Common myeloid progenitor, CD34-positive (primary cell): ENCODE results near the gene MICAL3.
A peak's percentile ranks its signal among the peaks of the same experiment; 100 is the strongest.
"Not testable (repeated sequence)": the region's sequence is repeated elsewhere in the genome, so short reads cannot be mapped to it uniquely, and the experiment has no call there.

ENCODE experiments used
- CTCF ChIA-PET: fragments of 350-600 bp; sonication (Branson Sonifier 250); formaldehyde crosslinking; loops from one replicate; lab custom pipeline; 2021; ENCODE audit warnings: antibody characterized with exemption; lab: Charles Lee
- POLR2A ChIA-PET: fragments of 350-600 bp; sonication (Branson Sonifier 250); formaldehyde crosslinking; loops from one replicate; lab custom pipeline; 2021; ENCODE audit warnings: antibody characterized with exemption; lab: Charles Lee
- DNase-seq, 3 donors: peaks; one replicate each; pipeline versions ENCODE4 v3.0.0 to v3.0.0-alpha.2; 2013
- H3K27ac ChIP-seq, 2 experiments: 1 replicate in 1 of 2; 2 replicates in 1 of 2; pipeline ENCODE4 v1.7.0; 2013; ENCODE audit warnings: inconsistent platforms in 2 of 2, low read length in 2 of 2, mild to moderate bottlenecking in 2 of 2, low read depth in 1 of 2, moderate library complexity in 1 of 2; ENCODE audit not compliant: severe bottlenecking in 2 of 2, insufficient read depth in 1 of 2, poor library complexity in 1 of 2
- H3K27me3 ChIP-seq, 5 experiments: replicated peaks in 2 of 5; 1 replicate in 3 of 5; 2 replicates in 2 of 5; pipeline versions ENCODE4 v1.6.1 to v1.7.0; 2013; ENCODE audit warnings: low read length in 4 of 5, mild to moderate bottlenecking in 2 of 5, moderate library complexity in 2 of 5, inconsistent platforms in 1 of 5; ENCODE audit not compliant: insufficient read depth in 5 of 5, control insufficient read depth in 4 of 5
- H3K36me3 ChIP-seq, 4 experiments: 1 replicate in 2 of 4; 2 replicates in 2 of 4; pipeline versions ENCODE4 v1.6.1 to v1.7.0; 2013; ENCODE audit warnings: low read length in 3 of 4, control low read depth in 1 of 4, mild to moderate bottlenecking in 1 of 4; ENCODE audit not compliant: control insufficient read depth in 4 of 4, insufficient read depth in 4 of 4
- H3K4me1 ChIP-seq, 4 experiments: 1 replicate in 3 of 4; 2 replicates in 1 of 4; pipeline versions ENCODE4 v1.6.1 to v1.7.1; 2013; ENCODE audit warnings: low read length in 3 of 4, mild to moderate bottlenecking in 3 of 4, control low read depth in 1 of 4, inconsistent platforms in 1 of 4, moderate library complexity in 1 of 4; ENCODE audit not compliant: control insufficient read depth in 4 of 4, insufficient read depth in 4 of 4; ENCODE audit errors: control extremely low read depth in 1 of 4
- H3K4me3 ChIP-seq, 7 experiments: 1 replicate in 4 of 7; 2 replicates in 3 of 7; pipeline versions ENCODE4 v1.5.1 to v1.7.0; 2013; ENCODE audit warnings: mild to moderate bottlenecking in 7 of 7, low read length in 6 of 7, moderate library complexity in 6 of 7, inconsistent platforms in 2 of 7, low read depth in 2 of 7, control low read depth in 1 of 7; ENCODE audit not compliant: insufficient read depth in 4 of 7, control insufficient read depth in 1 of 7; ENCODE audit errors: extremely low read depth in 1 of 7
- H3K9me3 ChIP-seq, 5 experiments: 1 replicate in 4 of 5; 2 replicates in 1 of 5; pipeline versions ENCODE4 v1.6.1 to v1.7.1; 2013; ENCODE audit warnings: low read length in 4 of 5, mild to moderate bottlenecking in 2 of 5, inconsistent platforms in 1 of 5, low read depth in 1 of 5, moderate library complexity in 1 of 5; ENCODE audit not compliant: control insufficient read depth in 4 of 5, insufficient read depth in 2 of 5; ENCODE audit errors: control extremely low read depth in 1 of 5
- WGBS: methylation state at CpG from one replicate; pipeline ENCODE4 v1.1.5; 2013; ENCODE audit not compliant: insufficient coverage; 5-methylcytosine and 5-hydroxymethylcytosine counted together

The MICAL3 gene

GRCh38 chr22:18023509-18024275, 669 bp downstream of the MICAL3 start:
- WGBS = under 1% methylated on average over 45 of the region's 47 CpGs
- peak; percentile 47 to 68 (median 59) for DNase-seq

GRCh38 chr22:18022876-18023275, 1.5 kb downstream of the MICAL3 start:
- no peak for DNase-seq
- no peak overlapping the region for H3K27ac ChIP-seq
- H3K4me3 ChIP-seq = no peak overlapping the region
- H3K27me3 ChIP-seq = peaks cover 2 to 24% (median 13%) of the 10 kb centered on the region in 5 experiments
- peaks cover 0 to 18% (median 14%) of the 10 kb centered on the region in 4 experiments for H3K4me1 ChIP-seq
- ChIA-PET POLR2A (no interaction called here), CTCF (interaction anchor here (1.1 to 3.0 kb wide), 10 partner anchors 9 to 464 kb away, joined by 3 to 11 read pairs (median 4); no protein-coding TSS in a partner anchor)
- H3K36me3 ChIP-seq = no peaks in the 10 kb centered on the region
- no peaks in the 10 kb centered on the region for H3K9me3 ChIP-seq
- 98% methylated on average over 2 of the region's 3 CpGs for WGBS

More at GRCh38 chr22:18023509-18024275, 669 bp downstream of the MICAL3 start:
- Histone ChIP-seq H3K4me3 (peak overlapping the region; percentile 42 to 86 (median 64)), H3K9me3 (no peaks in the 10 kb centered on the region), H3K27me3 (peaks cover 2 to 26% (median 14%) of the 10 kb centered on the region in 5 experiments), H3K36me3 (no peaks in the 10 kb centered on the region), H3K4me1 (peaks cover 0 to 18% (median 14%) of the 10 kb centered on the region in 4 experiments), H3K27ac (no peak overlapping the region)
- ChIA-PET CTCF (interaction anchor here (1.0 to 3.0 kb wide), 13 partner anchors 8 to 465 kb away, joined by 3 to 11 read pairs (median 4); no protein-coding TSS in a partner anchor), POLR2A (no interaction called here)

GRCh38 chr22:18021431-18021830, 2.9 kb downstream of the MICAL3 start:
- Histone ChIP-seq H3K9me3 (no peaks in the 10 kb centered on the region), H3K27ac (no peak overlapping the region), H3K36me3 (no peaks in the 10 kb centered on the region), H3K27me3 (peaks cover 0 to 17% (median 9%) of the 10 kb centered on the region in 5 experiments), H3K4me1 (peaks cover 0 to 18% (median 14%) of the 10 kb centered on the region in 4 experiments), H3K4me3 (no peak overlapping the region)
- ChIA-PET CTCF (interaction anchor here (1.3 to 3.0 kb wide), 2 partner anchors 55 to 102 kb away, joined by 3 to 11 read pairs; no protein-coding TSS in a partner anchor), POLR2A (no interaction called here)
- WGBS = 92% methylated on average over 2 of the region's 2 CpGs
- no peak for DNase-seq

- no CpG with 5 or more reads among the region's 2 CpGs for WGBS
- POLR2A ChIA-PET, H3K4me3 ChIP-seq, H3K9me3 ChIP-seq, H3K36me3 ChIP-seq, H3K27ac ChIP-seq: not testable (repeated sequence)
- peaks cover 0 to 18% (median 14%) of the 10 kb centered on the region in 4 experiments for H3K4me1 ChIP-seq
- peak in 2 of 3 donors; percentile 21 to 33 for DNase-seq
- peaks cover 0 to 14% (median 9%) of the 10 kb centered on the region in 5 experiments for H3K27me3 ChIP-seq
- CTCF ChIA-PET = interaction anchor here (1.3 kb wide), 1 partner anchor 101 kb away, joined by 3 read pairs; no protein-coding TSS in a partner anchor
Measured at GRCh38 chr22:18020743-18021142, 3.6 kb downstream of the MICAL3 start.

GRCh38 chr22:18013947-18014346, 10.4 kb downstream of the MICAL3 start:
- Histone ChIP-seq H3K4me1 (peaks cover 0 to 3% (median 0%) of the 10 kb centered on the region in 4 experiments), H3K9me3 (no peaks in the 10 kb centered on the region), H3K27ac (no peak overlapping the region), H3K27me3 (no peaks in the 10 kb centered on the region), H3K4me3 (no peak overlapping the region), H3K36me3 (no peaks in the 10 kb centered on the region)
- no peak for DNase-seq
- ChIA-PET POLR2A (no interaction called here), CTCF (no interaction called here)
- 92% methylated on average over 2 of the region's 5 CpGs for WGBS

GRCh38 chr22:18013436-18013835, 10.9 kb downstream of the MICAL3 start:
- Histone ChIP-seq H3K27me3 (no peaks in the 10 kb centered on the region), H3K4me3 (no peak overlapping the region), H3K9me3 (no peaks in the 10 kb centered on the region), H3K27ac (no peak overlapping the region), H3K36me3 (no peaks in the 10 kb centered on the region), H3K4me1 (peaks cover 0 to 3% (median 0%) of the 10 kb centered on the region in 4 experiments)
- POLR2A ChIA-PET = no interaction called here
- CTCF ChIA-PET = interaction anchor here (1.3 kb wide), 1 partner anchor 10 kb away, joined by 3 read pairs; no protein-coding TSS in a partner anchor
- no CpG with 5 or more reads among the region's 2 CpGs for WGBS
- DNase-seq = no peak

GRCh38 chr22:18012531-18012930, 11.8 kb downstream of the MICAL3 start:
- Histone ChIP-seq H3K9me3 (no peaks in the 10 kb centered on the region), H3K4me1 (peaks cover 0 to 3% (median 0%) of the 10 kb centered on the region in 4 experiments), H3K4me3 (no peak overlapping the region), H3K27ac (no peak overlapping the region), H3K27me3 (no peaks in the 10 kb centered on the region), H3K36me3 (no peaks in the 10 kb centered on the region)
- POLR2A ChIA-PET = no interaction called here
- WGBS = 93% methylated on average over 3 of the region's 5 CpGs
- CTCF ChIA-PET = interaction anchor here (1.3 kb wide), 2 partner anchors 9 to 11 kb away, joined by 3 read pairs; no protein-coding TSS in a partner anchor
- no peak for DNase-seq
